T follicular helper cell (primary cell): Measurements from ENCODE around the gene SPG21.
A peak's percentile ranks its signal among the peaks of the same experiment; 100 is the strongest.
"Not testable (repeated sequence)": the region's sequence is repeated elsewhere in the genome, so short reads cannot be mapped to it uniquely, and the experiment has no call there.

ENCODE experiments used
- DNase-seq: peaks from one replicate; pipeline ENCODE4 v3.0.0-alpha.2; 2020; ENCODE audit warnings: low read depth
- total RNA-seq, 2 experiments: gene quantifications; one replicate each; lab custom pipeline; 2026; lab: John Stamatoyannopoulos, UW

Gene SPG21
- 75.5 to 79.4 reads per million in 2 experiments for total RNA-seq

- DNase-seq, result peak; percentile 81
Measured at GRCh38 chr15:64989416-64990167, at the start of gene SPG21. TSS of gene SPG21 (minus strand) at chr15:64989914. CDS start at chr15:64983569, 6,345 bp downstream.

GRCh38 chr15:65038836-65039235, 49.1 kb upstream of the SPG21 start:
- DNase-seq, result no peak

- no peak for DNase-seq
Measured at GRCh38 chr15:65038428-65038827, 48.7 kb upstream of the SPG21 start.

- no peak for DNase-seq
Measured at GRCh38 chr15:65037309-65037708, 47.6 kb upstream of the SPG21 start.

GRCh38 chr15:65034719-65035118, 45.0 kb upstream of the SPG21 start:
- no peak for DNase-seq

- peak; percentile 12 for DNase-seq
Measured at GRCh38 chr15:65033659-65034269, 44.0 kb upstream of the SPG21 start.

- DNase-seq, result peak; percentile 10
Measured at GRCh38 chr15:65032801-65033537, 43.3 kb upstream of the SPG21 start.

- DNase-seq, result no peak
Measured at GRCh38 chr15:65029736-65030208, 40.1 kb upstream of the SPG21 start.

- DNase-seq, result peak; percentile 88
Measured at GRCh38 chr15:65028921-65029735, 39.4 kb upstream of the SPG21 start, which contains the start of gene MTFMT. TSS of gene MTFMT (minus strand) at chr15:65029639. CDS start at chr15:65029613, 26 bp downstream.

- no peak for DNase-seq
Measured at GRCh38 chr15:65028338-65028737, 38.6 kb upstream of the SPG21 start.

- no peak for DNase-seq
Measured at GRCh38 chr15:65027593-65027992, 37.9 kb upstream of the SPG21 start.

GRCh38 chr15:65026756-65027155, 37.0 kb upstream of the SPG21 start:
- no peak for DNase-seq

- no peak for DNase-seq
Measured at GRCh38 chr15:65021488-65021887, 31.8 kb upstream of the SPG21 start.

- DNase-seq, result no peak
Measured at GRCh38 chr15:65020419-65020818, 30.7 kb upstream of the SPG21 start.

GRCh38 chr15:65011198-65011597, 21.5 kb upstream of the SPG21 start:
- DNase-seq, result not testable (repeated sequence)

- DNase-seq, result no peak
Measured at GRCh38 chr15:65008983-65009382, 19.3 kb upstream of the SPG21 start.

GRCh38 chr15:65006876-65007275, 17.2 kb upstream of the SPG21 start:
- no peak for DNase-seq

GRCh38 chr15:65004993-65005392, 15.3 kb upstream of the SPG21 start:
- DNase-seq, result no peak

- DNase-seq, result no peak
Measured at GRCh38 chr15:64997745-64998375, 8.1 kb upstream of the SPG21 start.

- no peak for DNase-seq
Measured at GRCh38 chr15:64997066-64997465, 7.4 kb upstream of the SPG21 start.

GRCh38 chr15:64993290-64993689, 3.6 kb upstream of the SPG21 start:
- no peak for DNase-seq
